Right cardiac atrium (tissue), 5 donors: ENCODE measurements around the gene PARM1. TPM values are rescaled to one million over a fixed set of nuclear protein-coding genes. Genes with fewer than 3 reads are reported as not detected.
A peak's percentile ranks its signal among the peaks of the same experiment; 100 is the strongest.

Source experiments
- ATAC-seq, 2 donors: fragments of 200-7000 bp; cut with Tn5 transposase; one replicate each; pipeline versions ENCODE4 v1.8.0 to v1.9.1; 2020; ENCODE audit warnings: moderate library complexity in 2 of 2, mild to moderate bottlenecking in 1 of 2
- DNase-seq, 3 donors: peaks; one replicate each; pipeline ENCODE4 v3.0.0-alpha.2; 2020
- H3K27ac ChIP-seq: one replicate; pipeline ENCODE4 v1.5.1; 2013; ENCODE audit warnings: mild to moderate bottlenecking, low read length, control low read depth, moderate library complexity
- H3K27me3 ChIP-seq: one replicate; pipeline ENCODE4 v1.6.1; 2013; ENCODE audit not compliant: control insufficient read depth, insufficient read depth
- H3K4me1 ChIP-seq: one replicate; pipeline ENCODE4 v1.6.1; 2013; ENCODE audit warnings: low read length; ENCODE audit not compliant: control insufficient read depth, insufficient read depth
- H3K4me3 ChIP-seq: one replicate; pipeline ENCODE4 v1.5.1; 2013; ENCODE audit warnings: low read length, control low read depth
- H3K9me3 ChIP-seq: one replicate; pipeline ENCODE4 v1.6.1; 2013; ENCODE audit warnings: low read length; ENCODE audit not compliant: control insufficient read depth
- WGBS: extraction: QIAGEN DNeasy Blood & Tissue Kit; methylation state at CpG from one replicate; pipeline ENCODE4 v1.1.7; 2013; 5-methylcytosine and 5-hydroxymethylcytosine counted together
- intact Hi-C, 4 donors: fragments of 100-400 bp; cut with DNase I; formaldehyde crosslinking; loops; one replicate each; pipeline versions ENCODE4 v1.11.0 to v1.14.0; 2022 to 2023
- polyA plus RNA-seq: library from polyadenylated mRNA; stranded (reverse); fragments of 200-250 nt; gene quantifications from one replicate; pipeline ENCODE4 v1.2.3, GENCODE V29; 2013
- total RNA-seq, 4 donors: library from RNA; stranded (reverse); fragmentation: NEBNext Ultra II Directional; extraction: Animal tissue kit (Norgen Biotek cat#: 25700); gene quantifications; one replicate each; pipeline ENCODE4 v1.2.1, GENCODE V29; 2021
- donor health status: healthy with polysubstance abuse.
- donor health status: DM: no; HTN: yes; CAD: no.
- donor health status: DM: no; HTN: no; CAD: no.
- donor health status: DM: no; HTN: yes; CAD: no; lungs with severe emphysema.
- donor health status: DM: yes; HTN: yes; CAD: no.

Gene PARM1
- total and polyA plus RNA-seq, 5 donors = 65.0 to 158 (median 112) TPM

- no peak for DNase-seq
- H3K4me3 ChIP-seq = no peak overlapping the region
Observed at GRCh38 chr4:74941123-74941522, 8.2 kb downstream of the PARM1 start.

GRCh38 chr4:74942251-74942917 lies 9.5 kb downstream of the PARM1 start:
- intact Hi-C loops = no loop called here
- ATAC-seq (no peak), DNase-seq (no peak)
- WGBS = 72% methylated on average over 3 of the region's 3 CpGs
- Histone ChIP-seq H3K4me3 (no peak overlapping the region), H3K27me3 (no peaks in the 10 kb centered on the region), H3K9me3 (no peaks in the 10 kb centered on the region), H3K4me1 (peaks cover 1% of the 10 kb centered on the region), H3K27ac (no peak overlapping the region)

More at GRCh38 chr4:74941123-74941522, 8.2 kb downstream of the PARM1 start:
- ATAC-seq = no peak
- no peaks in the 10 kb centered on the region for H3K27me3 ChIP-seq
- no peaks in the 10 kb centered on the region for H3K9me3 ChIP-seq
- peaks cover 1% of the 10 kb centered on the region for H3K4me1 ChIP-seq
- 63% methylated on average over 3 of the region's 3 CpGs for WGBS
- H3K27ac ChIP-seq = no peak overlapping the region
- intact Hi-C loops = no loop called here

GRCh38 chr4:74942918-74943253 lies 10.0 kb downstream of the PARM1 start:
- DNase-seq = no peak
- H3K27ac ChIP-seq = no peak overlapping the region
- peaks cover 1% of the 10 kb centered on the region for H3K4me1 ChIP-seq
- no peaks in the 10 kb centered on the region for H3K27me3 ChIP-seq
- ATAC-seq = no peak
- WGBS = 76% methylated on average over 3 of the region's 3 CpGs
- H3K9me3 ChIP-seq = no peaks in the 10 kb centered on the region
- no peak overlapping the region for H3K4me3 ChIP-seq
- intact Hi-C loops = no loop called here

- H3K4me1 ChIP-seq = peaks cover 3% of the 10 kb centered on the region
Observed at GRCh38 chr4:74944354-74944793, 11.5 kb downstream of the PARM1 start.

GRCh38 chr4:74946196-74946595 lies 13.3 kb downstream of the PARM1 start:
- no peak for ATAC-seq

More at GRCh38 chr4:74944354-74944793, 11.5 kb downstream of the PARM1 start:
- no peak for DNase-seq
- ATAC-seq = peak; percentile 40 to 48
- Histone ChIP-seq H3K4me3 (no peak overlapping the region), H3K9me3 (no peaks in the 10 kb centered on the region), H3K27ac (peak overlapping the region; percentile 38), H3K27me3 (no peaks in the 10 kb centered on the region)
- intact Hi-C loops = no loop called here
- WGBS = 64% methylated on average over 6 of the region's 6 CpGs

GRCh38 chr4:74947798-74948197 lies 14.9 kb downstream of the PARM1 start:
- peaks cover 2% of the 10 kb centered on the region for H3K4me1 ChIP-seq
- intact Hi-C loops = no loop called here
- H3K9me3 ChIP-seq = no peaks in the 10 kb centered on the region
- no peak overlapping the region for H3K4me3 ChIP-seq
- ATAC-seq (no peak), DNase-seq (no peak)
- H3K27me3 ChIP-seq = no peaks in the 10 kb centered on the region
- H3K27ac ChIP-seq = peak overlapping the region; percentile 57
- WGBS = 50% methylated on average over 2 of the region's 2 CpGs

More at GRCh38 chr4:74946196-74946595, 13.3 kb downstream of the PARM1 start:
- peaks cover 3% of the 10 kb centered on the region for H3K4me1 ChIP-seq
- DNase-seq = no peak
- intact Hi-C loops = no loop called here
- no peak overlapping the region for H3K27ac ChIP-seq
- no peak overlapping the region for H3K4me3 ChIP-seq
- no peaks in the 10 kb centered on the region for H3K9me3 ChIP-seq
- no peaks in the 10 kb centered on the region for H3K27me3 ChIP-seq
- 48% methylated on average over 3 of the region's 3 CpGs for WGBS

GRCh38 chr4:74948236-74948635 lies 15.3 kb downstream of the PARM1 start:
- no peak for ATAC-seq
- WGBS = 68% methylated on average over 2 of the region's 2 CpGs
- intact Hi-C loops = no loop called here

GRCh38 chr4:74950200-74950599 lies 17.3 kb downstream of the PARM1 start:
- intact Hi-C loops = no loop called here
- DNase-seq (no peak), ATAC-seq (no peak)
- WGBS = 69% methylated on average over 3 of the region's 3 CpGs
- H3K27ac ChIP-seq = peak overlapping the region; percentile 30
- H3K9me3 ChIP-seq = no peaks in the 10 kb centered on the region
- H3K4me1 ChIP-seq = peaks cover 2% of the 10 kb centered on the region
- H3K27me3 ChIP-seq = no peaks in the 10 kb centered on the region
- no peak overlapping the region for H3K4me3 ChIP-seq

More at GRCh38 chr4:74948236-74948635, 15.3 kb downstream of the PARM1 start:
- Histone ChIP-seq H3K27me3 (no peaks in the 10 kb centered on the region), H3K4me1 (peaks cover 2% of the 10 kb centered on the region), H3K27ac (peak overlapping the region; percentile 57), H3K4me3 (no peak overlapping the region), H3K9me3 (no peaks in the 10 kb centered on the region)
- DNase-seq = no peak

GRCh38 chr4:74950882-74951281 lies 18.0 kb downstream of the PARM1 start:
- intact Hi-C loops = no loop called here
- no peak overlapping the region for H3K4me3 ChIP-seq
- WGBS = 77% methylated on average over 5 of the region's 5 CpGs
- DNase-seq = no peak
- H3K27me3 ChIP-seq = no peaks in the 10 kb centered on the region
- H3K4me1 ChIP-seq = peaks cover 2% of the 10 kb centered on the region
- no peak overlapping the region for H3K27ac ChIP-seq
- ATAC-seq = no peak
- H3K9me3 ChIP-seq = no peaks in the 10 kb centered on the region

- no peak for ATAC-seq
- no peak overlapping the region for H3K27ac ChIP-seq
Observed at GRCh38 chr4:74953647-74954046, 20.7 kb downstream of the PARM1 start.

GRCh38 chr4:74958881-74959280 lies 26.0 kb downstream of the PARM1 start:
- Histone ChIP-seq H3K27me3 (no peaks in the 10 kb centered on the region), H3K27ac (no peak overlapping the region), H3K4me1 (peaks cover 2% of the 10 kb centered on the region), H3K9me3 (no peaks in the 10 kb centered on the region), H3K4me3 (no peak overlapping the region)
- ATAC-seq = no peak
- intact Hi-C loops = no loop called here
- WGBS = 78% methylated on average over 2 of the region's 2 CpGs
- DNase-seq = no peak

More at GRCh38 chr4:74953647-74954046, 20.7 kb downstream of the PARM1 start:
- no peak for DNase-seq
- no peaks in the 10 kb centered on the region for H3K9me3 ChIP-seq
- no peaks in the 10 kb centered on the region for H3K27me3 ChIP-seq
- H3K4me3 ChIP-seq = no peak overlapping the region
- intact Hi-C loops = no loop called here
- WGBS = 68% methylated on average over 4 of the region's 4 CpGs
- H3K4me1 ChIP-seq = peaks cover 2% of the 10 kb centered on the region

- no peak for ATAC-seq
- no peak for DNase-seq
- H3K4me3 ChIP-seq = no peak overlapping the region
- intact Hi-C loops = no loop called here
- WGBS = 88% methylated on average over 2 of the region's 2 CpGs
- H3K27me3 ChIP-seq = no peaks in the 10 kb centered on the region
- no peak overlapping the region for H3K27ac ChIP-seq
- H3K9me3 ChIP-seq = no peaks in the 10 kb centered on the region
- H3K4me1 ChIP-seq = peaks cover 2% of the 10 kb centered on the region
Observed at GRCh38 chr4:74961230-74961629, 28.3 kb downstream of the PARM1 start.
